GM18873 (cell line): ENCODE results near the gene FZD7.

Experiments used
- ATAC-seq: cut with Tn5 transposase; IDR thresholded peaks from one replicate; pipeline ENCODE4 v1.9.1; 2021; ENCODE audit warnings: mild to moderate bottlenecking, moderate library complexity, moderate number of reproducible peaks; ENCODE audit not compliant: unreplicated experiment, low FRiP score

Gene FZD7

DNA sequence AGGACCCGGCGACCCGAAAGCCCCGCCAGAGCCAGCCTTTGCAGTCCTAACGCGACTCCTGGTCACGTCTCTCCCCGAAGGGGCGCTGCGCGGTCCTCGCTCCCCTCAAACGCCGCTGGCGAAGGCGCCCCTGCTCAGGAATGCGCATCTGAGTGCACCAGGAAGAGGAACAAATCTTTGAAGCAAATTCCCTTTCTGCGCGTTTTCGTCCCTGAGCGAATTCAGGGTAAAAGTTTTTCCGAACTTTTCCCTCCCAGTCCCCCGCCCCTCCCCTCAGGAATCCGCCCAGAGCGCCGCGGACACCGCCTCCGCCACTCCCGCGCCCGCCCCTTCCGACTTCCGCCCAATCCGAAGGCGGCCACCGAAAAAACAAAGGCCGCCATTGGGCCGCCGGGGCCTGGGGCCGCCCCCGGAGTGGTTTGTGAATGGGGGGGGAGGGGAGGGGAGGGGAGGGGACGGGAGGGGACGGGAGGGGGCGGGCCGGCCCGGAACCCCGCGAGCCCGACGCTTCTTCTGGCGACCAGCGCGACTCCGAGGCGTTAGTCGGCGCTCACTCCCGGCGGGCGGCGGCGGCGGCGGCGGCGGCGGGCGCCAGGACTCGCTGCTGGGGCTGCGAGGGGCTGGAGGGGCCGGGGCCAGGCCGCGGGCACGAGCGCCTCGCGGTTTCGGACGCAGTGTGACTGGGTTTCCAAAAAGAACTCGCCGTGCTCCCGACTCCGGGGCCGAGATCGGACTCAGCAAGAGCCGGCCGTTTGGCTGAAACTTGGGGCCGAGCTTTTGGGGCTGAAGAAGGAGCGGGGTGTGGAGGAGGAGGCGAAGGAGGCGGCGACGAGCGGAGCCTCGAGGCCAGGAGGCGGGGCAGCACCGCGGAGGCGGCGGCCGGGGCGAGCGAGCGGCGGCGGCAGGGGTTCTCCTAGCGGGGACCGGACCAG is at the start of gene FZD7:
Gene FZD7 (plus strand): TSS at position 539 of the 932 bp plus-strand sequence. CDS start 793 bp downstream, outside the sequence.
- peak; percentile 54 for ATAC-seq

DNA sequence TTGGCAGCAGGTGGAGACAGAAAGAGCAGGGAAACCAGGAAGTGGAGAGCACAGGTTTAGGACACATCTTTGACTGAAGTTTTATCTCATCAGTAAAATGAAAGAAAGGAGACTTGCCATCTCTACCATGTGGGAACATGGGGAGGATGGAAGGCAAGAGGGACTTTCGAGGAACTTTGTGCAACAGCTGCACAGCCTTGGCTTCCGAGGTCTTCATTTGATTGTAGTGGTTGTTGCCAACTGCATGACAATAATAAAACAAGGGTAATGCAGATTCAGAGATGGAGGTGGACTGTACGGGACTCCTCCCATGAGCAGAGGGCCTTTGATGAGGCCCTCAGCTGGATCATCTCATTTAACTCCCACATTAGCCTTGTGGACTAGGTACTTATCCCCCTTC is 49.3 kb upstream of the FZD7 start:
- ATAC-seq: no peak

- no peak for ATAC-seq
These were observed 48.7 kb upstream of the FZD7 start for GRCh38 chr2:201984800-201985525.

- no peak for ATAC-seq
These were observed 47.8 kb upstream of the FZD7 start for GRCh38 chr2:201985728-201986462.

GRCh38 chr2:201986463-201986735 is 47.3 kb upstream of the FZD7 start:
- no peak for ATAC-seq

DNA sequence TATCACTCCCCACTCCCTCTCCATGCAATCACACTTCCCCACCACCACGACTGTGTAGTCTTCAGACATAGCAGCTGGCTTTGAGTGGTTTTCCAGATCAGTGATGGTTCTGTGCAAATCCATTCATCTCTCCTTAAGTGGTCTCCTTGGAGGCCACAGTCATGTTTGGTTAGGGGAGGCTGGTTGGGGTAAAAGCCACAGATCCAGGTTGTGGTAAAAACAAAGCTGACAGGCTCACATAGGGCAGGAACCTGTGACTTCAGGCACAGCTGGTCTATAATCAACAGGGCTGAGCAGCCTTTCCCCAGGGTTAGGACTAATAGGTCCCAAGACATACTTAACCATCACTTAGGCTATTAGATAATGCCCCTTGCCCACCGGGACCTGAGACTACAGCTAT is 46.2 kb upstream of the FZD7 start:
- ATAC-seq: no peak

GRCh38 chr2:201990069-201990468 is 43.6 kb upstream of the FZD7 start:
- ATAC-seq: no peak

- no peak for ATAC-seq
These were observed 40.7 kb upstream of the FZD7 start for GRCh38 chr2:201992960-201993359.

DNA sequence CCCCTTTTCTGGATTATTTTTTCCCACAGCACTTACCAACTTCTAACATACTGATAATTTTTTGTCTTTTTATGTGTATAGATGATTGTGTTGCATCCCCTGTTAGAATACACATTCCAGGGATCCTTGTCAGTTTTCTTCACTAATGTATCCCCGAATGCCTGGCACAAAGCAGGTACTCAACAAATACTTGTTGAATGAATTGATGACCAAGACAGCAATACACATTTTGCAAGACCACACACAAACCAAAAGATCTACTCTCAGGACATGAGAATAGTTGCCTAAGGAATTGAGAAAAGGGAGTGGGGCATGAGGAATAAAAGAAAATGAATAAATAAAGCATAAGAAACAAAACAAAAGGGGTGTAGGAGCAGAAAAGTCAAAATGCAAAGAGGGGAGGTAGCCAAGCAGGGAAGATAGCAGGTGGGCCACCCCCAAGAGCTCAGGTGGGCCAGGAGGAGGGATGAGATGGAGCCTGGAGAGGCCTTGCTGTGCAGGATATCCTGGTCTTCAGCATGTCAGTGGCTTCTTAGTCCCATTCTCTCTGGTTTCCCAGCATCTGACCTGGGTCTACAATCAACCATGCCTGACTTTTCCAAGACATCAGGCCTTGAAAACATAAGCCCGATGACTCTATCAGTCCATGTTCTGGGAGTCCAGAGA is 38.5 kb upstream of the FZD7 start:
- ATAC-seq: no peak

- no peak for ATAC-seq
These were observed 37.6 kb upstream of the FZD7 start for GRCh38 chr2:201996006-201996405.

GRCh38 chr2:201996679-201997314 is 36.9 kb upstream of the FZD7 start:
- ATAC-seq: no peak

- no peak for ATAC-seq
These were observed 34.4 kb upstream of the FZD7 start for GRCh38 chr2:201999279-201999678.

DNA sequence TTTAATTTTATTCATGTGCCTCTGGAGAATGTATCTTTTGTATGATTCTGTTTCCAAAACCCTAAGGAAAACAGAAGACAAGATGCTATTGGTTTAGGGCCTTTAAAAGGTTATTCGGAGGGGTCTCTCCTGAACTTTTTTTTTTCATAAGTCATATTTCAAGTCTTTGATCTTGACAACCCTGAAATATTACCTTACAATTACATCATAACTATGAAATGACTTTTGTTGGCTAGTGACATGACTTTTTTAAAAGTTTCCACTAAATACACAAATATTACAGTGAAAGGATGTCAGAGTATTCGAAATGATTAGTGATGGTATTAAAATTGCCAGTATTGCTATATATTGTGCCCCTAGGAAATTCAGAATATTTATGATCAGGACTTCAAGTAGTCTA is 31.8 kb upstream of the FZD7 start:
- ATAC-seq: no peak

- ATAC-seq: no peak
These were observed 31.3 kb upstream of the FZD7 start for GRCh38 chr2:202002381-202002780.

DNA sequence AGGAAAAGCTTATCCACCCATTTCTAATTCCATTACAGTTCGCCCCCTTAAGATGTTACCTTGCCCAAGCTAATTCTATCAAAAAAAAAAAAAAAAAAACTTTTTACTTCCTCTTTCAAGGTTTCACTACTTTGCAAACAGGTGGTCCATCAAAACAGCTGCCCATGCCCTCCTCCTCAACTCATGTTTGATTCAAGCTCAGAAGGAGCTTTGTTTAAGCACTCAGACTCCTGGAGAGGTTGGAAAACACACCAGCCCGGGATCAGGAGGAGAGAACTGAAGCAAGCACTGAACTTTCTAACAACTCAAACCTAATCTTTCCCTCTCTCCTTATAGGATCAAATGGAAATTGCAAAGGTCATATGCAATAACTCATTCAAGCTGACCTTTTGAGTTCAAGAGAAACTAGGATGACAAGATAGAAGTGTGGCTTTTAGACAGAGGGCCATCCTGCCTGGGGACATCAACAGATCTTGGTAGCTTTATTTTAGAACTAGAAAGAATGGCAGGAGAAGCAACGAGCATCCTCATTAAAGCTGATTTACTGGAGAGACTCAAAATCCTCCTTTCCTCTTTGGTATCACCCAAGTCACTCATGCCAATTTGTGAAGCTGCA is 28.3 kb upstream of the FZD7 start:
- ATAC-seq: no peak

DNA sequence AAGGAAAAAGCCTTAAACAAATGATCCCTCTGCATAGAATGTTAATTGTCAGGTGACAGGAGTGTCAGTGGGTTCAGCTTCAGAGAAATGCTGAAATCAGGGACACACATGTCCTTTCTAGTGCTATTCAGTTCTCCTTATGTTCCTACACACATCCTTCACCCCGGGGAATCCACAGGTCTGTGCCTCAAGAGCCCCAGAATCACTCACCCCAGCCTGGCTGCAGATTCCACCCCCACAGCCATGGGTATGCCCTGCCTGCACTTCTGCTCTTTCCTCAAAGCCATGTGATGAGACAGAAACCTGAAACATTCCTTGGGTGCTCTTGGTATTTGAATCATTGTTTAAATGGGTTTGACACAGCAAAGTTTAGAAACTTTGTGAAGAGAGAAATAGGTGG is 27.4 kb upstream of the FZD7 start:
- no peak for ATAC-seq

DNA sequence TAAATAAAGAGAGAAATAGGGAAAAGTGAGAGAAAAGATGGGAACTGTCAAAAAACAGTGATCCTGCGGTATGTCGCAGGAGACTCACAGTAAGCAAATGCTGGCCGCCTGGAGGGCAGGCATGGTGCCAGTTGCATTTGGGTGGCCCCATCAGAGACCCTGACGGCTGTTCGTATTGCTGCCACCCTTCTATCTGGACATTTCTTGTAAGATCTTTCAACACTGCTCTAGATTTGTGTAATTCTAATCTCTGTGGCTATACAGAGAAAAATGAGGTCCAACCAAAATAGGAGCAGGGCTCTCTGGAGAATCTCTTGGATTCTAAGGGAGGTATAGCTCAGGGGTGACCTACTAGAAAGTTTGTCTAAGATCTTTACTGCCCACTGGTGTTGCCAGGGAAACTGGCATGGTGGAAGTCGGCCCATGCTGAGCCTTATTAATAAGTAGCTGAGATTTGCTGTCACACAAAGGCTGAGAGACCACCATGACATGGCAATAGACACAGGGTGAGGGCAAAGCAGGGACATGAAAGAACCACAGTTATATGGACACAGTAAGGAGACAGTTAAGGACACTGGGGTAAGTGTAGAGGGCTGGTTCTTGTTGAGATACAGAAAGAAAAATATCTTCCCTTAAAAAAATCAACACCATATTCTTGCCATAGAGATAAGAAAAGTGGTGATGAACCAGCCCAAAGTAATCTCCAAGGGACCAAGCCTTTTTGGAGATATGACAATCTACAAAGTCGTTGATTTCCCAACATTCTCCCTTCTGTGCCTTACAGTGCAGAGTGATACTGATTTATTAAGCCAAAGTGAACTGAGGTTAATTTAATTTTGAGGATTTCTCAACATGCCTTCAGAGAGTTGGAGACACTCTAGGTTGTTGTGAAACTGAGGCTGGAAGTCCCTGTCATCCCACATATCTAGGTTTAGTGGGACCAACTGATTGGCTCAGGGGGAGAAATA is 26.4 kb upstream of the FZD7 start:
- ATAC-seq: no peak

- ATAC-seq: no peak
These were observed 25.7 kb upstream of the FZD7 start for GRCh38 chr2:202007983-202008354.

DNA sequence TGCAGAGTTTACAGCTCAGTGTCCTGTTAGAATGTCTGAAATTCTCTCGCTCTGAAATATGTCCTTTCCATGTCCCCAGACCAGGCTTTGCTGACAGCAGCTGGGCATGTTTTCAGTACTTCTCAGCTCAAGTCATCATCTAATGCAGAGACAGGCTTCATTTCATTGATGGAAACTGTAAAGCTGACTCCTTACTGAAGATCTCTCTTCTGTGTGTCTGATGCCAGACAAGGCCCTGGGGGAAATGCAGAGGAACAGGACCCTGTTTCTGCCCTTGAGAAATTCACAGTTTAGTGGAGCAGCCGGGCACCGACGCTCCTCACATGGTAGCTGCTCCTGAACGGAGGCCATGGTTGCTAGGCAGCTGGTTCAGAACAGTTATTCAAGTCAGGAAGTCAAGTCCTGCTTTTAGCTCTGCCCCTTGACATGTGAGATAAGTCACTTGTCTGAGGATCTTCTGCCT is 24.6 kb upstream of the FZD7 start:
- no peak for ATAC-seq
